Panc1 (cell line): ENCODE results near the gene MLLT10. TPM values are rescaled to one million over a fixed set of nuclear protein-coding genes. Genes with fewer than 3 reads are reported as not detected.

ENCODE experiments used
- ATAC-seq: fragments of 200-7000 bp; cut with Tn5 transposase; 2 replicates; pipeline ENCODE4 v1.9.1; 2020; ENCODE audit warnings: mild to moderate bottlenecking, moderate library complexity
- Bru-seq: library from RNA; stranded (reverse); fragments of 400-500 nt; gene quantifications from one replicate; lab custom pipeline; 2021; lab: Mats Ljungman, UMichigan
- BruChase-seq, 2 experiments: library from RNA; stranded (reverse); fragments of 400-500 nt; gene quantifications; one replicate each; lab custom pipeline; 2021; lab: Mats Ljungman, UMichigan
- BruUV-seq: library from RNA; stranded (reverse); fragments of 400-500 nt; replicated peaks from 2 replicates; lab custom pipeline; 2021; lab: Mats Ljungman, UMichigan
- CTCF ChIA-PET: fragments of 300-600 bp; sonication (Branson Sonifier 250); formaldehyde crosslinking; loops from one replicate; lab custom pipeline; 2022; ENCODE audit warnings: antibody characterized with exemption; lab: Charles Lee
- POLR2A ChIA-PET: fragments of 300-600 bp; sonication (Branson Sonifier 250); formaldehyde crosslinking; loops from one replicate; lab custom pipeline; 2022; ENCODE audit warnings: antibody characterized with exemption; lab: Charles Lee
- DNase-seq: peaks from one replicate; pipeline ENCODE4 v3.0.0-alpha.2; 2010; ENCODE audit warnings: low read depth, low spot score
- H3K27ac ChIP-seq: 2 replicates; pipeline ENCODE4 v1.5.1; 2011; ENCODE audit warnings: mild to moderate bottlenecking, low read length, inconsistent platforms
- H3K27me3 ChIP-seq: fragments of 200-500 bp; sonication (Bioruptor generic); 2 replicates; pipeline ENCODE4 v1.6.0; 2014; ENCODE audit warnings: low read length, inconsistent platforms; ENCODE audit not compliant: control insufficient read depth, insufficient read depth
- H3K36me3 ChIP-seq: fragments of 200-500 bp; sonication (Bioruptor generic); 2 replicates; pipeline ENCODE4 v1.5.1; 2014; ENCODE audit warnings: inconsistent platforms, mild to moderate bottlenecking, low read length, moderate library complexity; ENCODE audit not compliant: control insufficient read depth, insufficient read depth
- H3K4me1 ChIP-seq: 2 replicates; pipeline ENCODE4 v1.5.1; 2011; ENCODE audit warnings: inconsistent platforms, mild to moderate bottlenecking, low read length, moderate library complexity; ENCODE audit not compliant: control insufficient read depth, insufficient read depth
- H3K4me3 ChIP-seq, 2 experiments: 2 replicates each; pipeline ENCODE4 v1.5.1; 2011 to 2012; ENCODE audit warnings: low read depth in 2 of 2, low read length in 2 of 2, mild to moderate bottlenecking in 2 of 2, inconsistent platforms in 1 of 2, moderate library complexity in 1 of 2
- H3K9me3 ChIP-seq: fragments of 200-500 bp; sonication (Bioruptor generic); 2 replicates; pipeline ENCODE4 v1.5.1; 2014; ENCODE audit warnings: low read depth, mild to moderate bottlenecking, inconsistent platforms, low read length, moderate library complexity; ENCODE audit not compliant: control insufficient read depth, insufficient read depth
- CTCF ChIP-seq: fragments of 450-650 bp; IDR thresholded peaks from 2 replicates; pipeline ENCODE4 v1.5.1; 2017; ENCODE audit warnings: mild to moderate bottlenecking
- POLR2AphosphoS5 ChIP-seq: IDR thresholded peaks from 2 replicates; pipeline ENCODE4 v1.6.1; 2012; ENCODE audit warnings: mild to moderate bottlenecking, low read depth, low read length, moderate library complexity
- REST ChIP-seq, 2 experiments: IDR thresholded peaks; 2 replicates each; pipeline ENCODE4 v1.6.1; 2011 to 2012; ENCODE audit warnings: low read depth in 2 of 2, control low read depth in 1 of 2, low read length in 1 of 2, mild to moderate bottlenecking in 1 of 2, moderate library complexity in 1 of 2; ENCODE audit not compliant: insufficient read depth in 1 of 2
- SIN3A ChIP-seq: IDR thresholded peaks from 2 replicates; pipeline ENCODE4 v1.6.1; 2012; ENCODE audit warnings: low read depth, mild to moderate bottlenecking, low read length, moderate library complexity, borderline replicate concordance; ENCODE audit not compliant: insufficient read depth
- TCF7L2 ChIP-seq: IDR thresholded peaks from 2 replicates; pipeline ENCODE4 v1.6.1; 2011; ENCODE audit warnings: mild to moderate bottlenecking, low read depth, low read length, inconsistent platforms
- in situ Hi-C: cut with HindIII; loops from 2 replicates; pipeline ENCODE4 v1.10.0; 2016; ENCODE audit warnings: low sequenced_read_pairs, low pct_unique_long_range_greater_than_20kb
- intact Hi-C: fragments of 100-400 bp; cut with micrococcal nuclease; formaldehyde crosslinking; loops from one replicate; pipeline ENCODE4 v1.10.0; 2022; ENCODE audit not compliant: unreplicated experiment
- long read RNA-seq: library from polyadenylated mRNA; unstranded; transcript quantifications from one replicate; pipeline ENCODE4 v2.0.0, GENCODE V29; 2021; ENCODE audit not compliant: unreplicated experiment
- polyA plus RNA-seq: library from polyadenylated mRNA; unstranded; fragments of >200 nt; gene quantifications from one replicate; pipeline ENCODE4 v1.2.1, GENCODE V29; 2012; ENCODE audit warnings: missing spikeins; ENCODE audit not compliant: insufficient read length
- total RNA-seq: library from RNA; stranded (reverse); gene quantifications from one replicate; pipeline ENCODE4 v1.2.1, GENCODE V29; 2021; ENCODE audit not compliant: unreplicated experiment

Gene MLLT10
- 33.4 TPM for total RNA-seq
- polyA plus RNA-seq, result 28.9 TPM
- percentile 92 among the genes with signal in this experiment for Bru-seq, nascent RNA
- BruChase-seq, experiment 1, labeled RNA remaining after a 2-hour chase, result percentile 80 among the genes with signal in this experiment
- percentile 80 among the genes with signal in this experiment for BruChase-seq, experiment 2, labeled RNA remaining after a 6-hour chase
- long read RNA-seq, partial matches to known transcripts, result 18 of 28 reads
- long read RNA-seq, other reads (novel, unspliced or antisense), result 10 of 28 reads

DNA sequence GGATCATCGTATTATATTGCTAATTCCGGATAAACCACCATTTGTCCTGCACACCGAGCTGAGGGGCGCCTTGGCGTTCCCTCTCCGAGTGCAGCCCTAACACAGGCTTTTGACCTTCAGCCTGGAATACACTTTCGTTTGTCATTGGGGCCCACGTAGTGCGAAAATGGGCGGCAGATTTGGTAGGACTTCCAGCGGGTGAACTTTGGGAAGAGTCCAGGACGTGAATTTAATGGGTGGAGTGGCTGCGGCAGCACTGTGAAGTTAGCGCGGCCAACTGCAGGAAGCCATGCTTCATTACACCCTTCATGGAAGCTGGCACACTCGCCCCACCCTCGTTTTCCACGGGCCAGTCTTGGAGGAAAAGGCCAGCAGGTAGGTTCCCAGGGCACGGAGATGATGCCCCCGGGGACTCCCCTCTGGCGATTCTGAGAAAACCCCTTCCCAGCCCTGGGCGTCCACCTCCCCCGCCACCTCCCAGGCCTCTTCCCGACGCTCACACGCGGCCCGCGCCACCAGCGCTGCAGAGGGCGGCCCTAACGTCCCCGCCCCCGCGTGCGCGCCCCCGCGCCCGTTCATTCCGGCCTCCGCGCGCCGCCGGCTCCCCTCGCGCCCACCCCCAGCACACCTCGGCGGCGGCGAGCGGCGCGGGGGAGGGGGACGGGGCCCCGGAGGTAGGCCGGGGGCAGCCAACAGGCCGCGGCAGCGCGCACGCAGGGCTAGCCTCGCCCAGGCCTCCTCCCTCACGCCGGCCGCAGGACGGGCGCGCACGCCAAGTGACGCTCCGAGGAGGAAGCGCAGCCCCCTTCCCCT is at the start of gene MLLT10:
MLLT10 (plus strand) TSS at position 766 of the 813 bp plus-strand sequence. CDS start 413 bp downstream, outside the sequence.
- peak; percentile 49; the same call in 1 of the 2 replicates for TF ChIP-seq POLR2AphosphoS5
- TF ChIP-seq TCF7L2, result peak; percentile 87
- no peak for TF ChIP-seq REST (IDR thresholded peaks at IDR 0.05; ENCODE audit: insufficient read depth in 1 of 2, low read depth in 2 of 2, low read length in 1 of 2)
- TF ChIP-seq CTCF, result no peak
- no peak for TF ChIP-seq SIN3A
- H3K4me1 ChIP-seq, result peaks cover 32% of the 10 kb centered on the region
- POLR2A ChIA-PET, result interaction anchor here (0.5 to 1.1 kb wide), 2 partner anchors 15 to 293 kb away, joined by 3 to 17 read pairs; no protein-coding TSS in a partner anchor
- H3K36me3 ChIP-seq, result peaks cover 4% of the 10 kb centered on the region
- intact Hi-C loops, result loop anchor here (2.0 to 5.0 kb wide), 2 partner anchors 21 to 36 kb away; no protein-coding TSS in a partner anchor
- no peaks in the 10 kb centered on the region for H3K27me3 ChIP-seq
- TSS peak; percentile 90 for BruUV-seq
- H3K9me3 ChIP-seq, result no peaks in the 10 kb centered on the region
- H3K4me3 ChIP-seq, result peak within 1 kb of the TSS; percentile 58 to 76
- in situ Hi-C loops, result no loop called here
- CTCF ChIA-PET, result no interaction called here
- peak within 1 kb of the TSS; percentile 93 for H3K27ac ChIP-seq
- no peak for DNase-seq
- ATAC-seq, result peak; percentile 92

DNA sequence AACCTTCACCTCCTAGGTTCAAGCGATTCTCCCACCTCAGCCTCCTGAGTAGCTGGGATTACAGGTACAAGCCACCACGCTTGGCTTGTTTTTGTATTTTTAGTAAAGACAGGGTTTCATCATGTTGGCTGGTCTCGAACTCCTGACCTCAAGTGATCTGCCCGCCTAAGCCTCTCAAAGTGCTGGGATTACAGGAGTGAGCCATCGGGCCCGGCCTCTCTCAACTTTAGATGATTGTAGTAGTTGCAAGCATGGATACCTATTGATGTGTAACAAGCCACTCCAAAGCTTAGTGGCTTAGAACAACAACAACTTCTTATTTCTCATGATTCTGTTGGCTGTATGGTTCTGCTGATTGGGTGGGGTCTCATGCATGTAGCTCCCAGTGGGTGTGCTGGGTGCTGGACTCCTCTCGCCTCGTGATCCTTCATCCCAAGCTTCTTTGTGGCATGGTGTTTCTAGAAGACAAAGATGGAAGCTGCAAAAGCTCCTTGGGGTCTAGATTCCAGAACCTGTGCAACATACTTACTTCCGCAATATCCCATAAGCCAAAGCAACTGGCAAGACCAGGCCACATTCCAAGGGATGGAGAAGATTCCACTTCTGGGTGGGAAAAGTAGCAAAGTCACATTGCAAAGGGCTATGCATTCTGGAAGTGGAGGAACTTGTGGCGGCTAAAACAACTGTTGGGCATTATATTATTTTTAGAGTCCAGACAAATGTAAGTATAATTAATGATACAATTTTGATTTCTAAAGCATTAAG is 46.4 kb upstream of the MLLT10 start:
- H3K27ac ChIP-seq, result peak overlapping the region; percentile 98
- no peak for DNase-seq
- no peaks in the 10 kb centered on the region for H3K27me3 ChIP-seq
- H3K4me1 ChIP-seq, result peaks cover 29% of the 10 kb centered on the region
- BruUV-seq, result no TSS peak
- no peaks in the 10 kb centered on the region; the same call in 1 of the 2 replicates for H3K36me3 ChIP-seq
- ATAC-seq, result no peak
- in situ Hi-C loops, result no loop called here
- H3K9me3 ChIP-seq, result no peaks in the 10 kb centered on the region
- no peak overlapping the region for H3K4me3 ChIP-seq
- no peak for TF ChIP-seq TCF7L2
- no peak for TF ChIP-seq CTCF
- TF ChIP-seq POLR2AphosphoS5, result no peak
- TF ChIP-seq SIN3A, result no peak
- TF ChIP-seq REST (IDR thresholded peaks at IDR 0.05; ENCODE audit: insufficient read depth in 1 of 2, low read depth in 2 of 2, low read length in 1 of 2), result no peak
- CTCF ChIA-PET, result no interaction called here
- intact Hi-C loops, result no loop called here
- POLR2A ChIA-PET, result no interaction called here
